GM06990 (cell line): Measurements from ENCODE around the gene ITGB6.
"Not testable (repeated sequence)": the region's sequence is repeated elsewhere in the genome, so short reads cannot be mapped to it uniquely, and the experiment has no call there.

Source experiments
- DNase-seq: peaks from one replicate; pipeline ENCODE4 v3.0.0-alpha.2; 2011; ENCODE audit not compliant: insufficient read length; ENCODE audit errors: extremely low read depth
- H3K27me3 ChIP-seq: replicated peaks from 2 replicates; pipeline ENCODE4 v1.6.0; 2011; ENCODE audit warnings: low read length; ENCODE audit not compliant: control insufficient read depth, insufficient read depth
- H3K36me3 ChIP-seq: 2 replicates; pipeline ENCODE4 v1.5.1; 2011; ENCODE audit warnings: low read length; ENCODE audit not compliant: control insufficient read depth, insufficient read depth
- H3K4me3 ChIP-seq: replicated peaks from 2 replicates; pipeline ENCODE4 v1.5.1; 2011; ENCODE audit warnings: low read depth, mild to moderate bottlenecking, control low read depth, low read length
- CTCF ChIP-seq: IDR thresholded peaks from 2 replicates; pipeline ENCODE4 v1.5.1; 2011; ENCODE audit warnings: low read length, control low read depth, mild to moderate bottlenecking, inconsistent platforms; ENCODE audit not compliant: insufficient read depth, poor library complexity, severe bottlenecking

The ITGB6 gene

DNA sequence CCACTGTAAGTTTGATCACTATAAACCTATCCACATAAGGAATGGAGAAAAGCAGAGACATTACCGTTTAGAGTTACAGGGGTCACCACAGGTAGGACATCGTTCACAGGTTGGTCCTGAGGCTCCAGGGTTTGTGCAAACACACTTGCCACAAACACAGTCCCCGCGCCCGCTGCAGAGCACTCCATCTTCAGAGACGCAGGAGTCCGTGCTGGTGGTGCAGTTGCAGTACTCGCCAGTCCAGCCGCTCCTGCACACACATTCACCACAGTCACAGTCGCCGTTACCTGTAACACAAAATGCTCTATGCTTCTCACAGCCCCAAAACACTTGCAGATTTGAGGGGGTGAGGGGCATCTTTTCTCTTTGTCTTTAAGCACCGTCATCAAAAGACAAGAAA lies 73.8 kb downstream of the ITGB6 start:
- H3K27me3 ChIP-seq, result no peaks in the 10 kb centered on the region; the same call in 1 of the 2 replicates
- no peak for DNase-seq
- H3K4me3 ChIP-seq, result no peak overlapping the region
- TF ChIP-seq CTCF, result no peak
- no peaks in the 10 kb centered on the region for H3K36me3 ChIP-seq

- no peak for DNase-seq
- Histone ChIP-seq H3K36me3 (no peaks in the 10 kb centered on the region), H3K4me3 (no peak overlapping the region), H3K27me3 (no peaks in the 10 kb centered on the region; the same call in 1 of the 2 replicates)
- TF ChIP-seq CTCF, result no peak
These were observed 74.2 kb downstream of the ITGB6 start for GRCh38 chr2:160125828-160126227.

- no peak overlapping the region for H3K4me3 ChIP-seq
- no peak for DNase-seq
- TF ChIP-seq CTCF, result no peak
- H3K27me3 ChIP-seq, result no peaks in the 10 kb centered on the region; the same call in 1 of the 2 replicates
- H3K36me3 ChIP-seq, result no peaks in the 10 kb centered on the region
These were observed 74.7 kb downstream of the ITGB6 start for GRCh38 chr2:160125366-160125765.

DNA sequence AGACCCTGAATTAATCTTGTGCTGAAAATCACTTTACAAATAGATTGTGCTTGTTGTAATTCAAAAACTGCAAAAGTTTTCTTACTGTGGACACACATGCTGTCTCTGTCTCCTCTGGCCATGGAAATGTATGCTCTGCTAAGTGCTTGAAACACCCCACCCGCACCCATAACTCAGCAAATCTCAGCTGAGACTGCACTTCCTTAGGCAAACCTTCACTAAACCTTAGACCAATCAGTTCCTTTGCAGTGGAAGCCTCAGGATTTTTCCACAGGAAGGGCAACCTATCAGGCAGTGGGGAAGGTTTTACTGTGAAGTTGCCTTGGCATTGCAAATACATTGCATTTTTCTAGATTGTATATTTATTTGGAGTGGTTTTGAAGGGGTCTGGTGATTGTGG lies 75.5 kb downstream of the ITGB6 start:
- no peaks in the 10 kb centered on the region; the same call in 1 of the 2 replicates for H3K27me3 ChIP-seq
- H3K36me3 ChIP-seq, result no peaks in the 10 kb centered on the region
- TF ChIP-seq CTCF, result no peak
- H3K4me3 ChIP-seq, result no peak overlapping the region
- no peak for DNase-seq

- not testable (repeated sequence) for H3K4me3 ChIP-seq, H3K36me3 ChIP-seq, H3K27me3 ChIP-seq, DNase-seq
These were observed 85.4 kb downstream of the ITGB6 start for GRCh38 chr2:160114721-160115120.

- Histone ChIP-seq H3K36me3 (no peaks in the 10 kb centered on the region), H3K27me3 (no peaks in the 10 kb centered on the region)
- no peak for DNase-seq
These were observed 86.1 kb downstream of the ITGB6 start for GRCh38 chr2:160114020-160114419.

More at GRCh38 chr2:160114020-160114419, 86.1 kb downstream of the ITGB6 start:
- no peak for TF ChIP-seq CTCF
- no peak overlapping the region for H3K4me3 ChIP-seq
